RWPE1 (cell line): Measurements from ENCODE around the gene KIZ.
A peak's percentile ranks its signal among the peaks of the same experiment; 100 is the strongest.
"Not testable (repeated sequence)": the region's sequence is repeated elsewhere in the genome, so short reads cannot be mapped to it uniquely, and the experiment has no call there.

Source experiments
- CTCF ChIA-PET: fragments of 350-600 bp; sonication (Branson Sonifier 250); formaldehyde crosslinking; extraction: SDS; loops from one replicate; lab custom pipeline; 2021; lab: Yijun Ruan, JAX
- POLR2A ChIA-PET: fragments of 400-600 bp; formaldehyde crosslinking; extraction: SDS; loops from one replicate; lab custom pipeline; 2020; ENCODE audit warnings: antibody characterized with exemption; ENCODE audit not compliant: low non-redundant PET; lab: Yijun Ruan, JAX
- DNase-seq: peaks from one replicate; pipeline ENCODE4 v3.0.0; 2012; ENCODE audit warnings: low spot score
- H3K27ac ChIP-seq: fragments of 450-650 bp; 2 replicates; pipeline ENCODE4 v1.5.1; 2017
- CTCF ChIP-seq: fragments of 450-650 bp; conservative IDR thresholded peaks from 2 replicates; pipeline ENCODE4 v1.5.1; 2017; ENCODE audit warnings: low read depth, mild to moderate bottlenecking

Gene KIZ

GRCh38 chr20:21162631-21163030 lies 36.7 kb downstream of the KIZ start:
- peak; percentile 55 for DNase-seq
- H3K27ac ChIP-seq: no peak overlapping the region
- ChIA-PET CTCF (no interaction called here), POLR2A (no interaction called here)
- no peak for TF ChIP-seq CTCF

GRCh38 chr20:21166801-21167200 lies 40.9 kb downstream of the KIZ start:
- POLR2A ChIA-PET: no interaction called here
- CTCF ChIA-PET: no interaction called here
- no peak for TF ChIP-seq CTCF
- H3K27ac ChIP-seq: no peak overlapping the region
- DNase-seq: no peak

GRCh38 chr20:21167261-21167660 lies 41.4 kb downstream of the KIZ start:
- no peak for TF ChIP-seq CTCF
- ChIA-PET POLR2A (no interaction called here), CTCF (no interaction called here)
- H3K27ac ChIP-seq: no peak overlapping the region
- DNase-seq: no peak

GRCh38 chr20:21168061-21168460 lies 42.2 kb downstream of the KIZ start:
- H3K27ac ChIP-seq, POLR2A ChIA-PET, DNase-seq, CTCF ChIA-PET: not testable (repeated sequence)

- no peak for DNase-seq
- CTCF ChIA-PET: interaction anchor here (0.6 kb wide), 1 partner anchor 16 kb away, joined by 4 read pairs; no protein-coding TSS in a partner anchor
- POLR2A ChIA-PET: no interaction called here
These were observed 46.7 kb downstream of the KIZ start for GRCh38 chr20:21172626-21173025.

GRCh38 chr20:21173485-21173884 lies 47.6 kb downstream of the KIZ start:
- H3K27ac ChIP-seq: no peak overlapping the region
- ChIA-PET POLR2A (no interaction called here), CTCF (no interaction called here)
- TF ChIP-seq CTCF: no peak
- no peak for DNase-seq

More at GRCh38 chr20:21172626-21173025, 46.7 kb downstream of the KIZ start:
- no peak for TF ChIP-seq CTCF
- H3K27ac ChIP-seq: no peak overlapping the region

GRCh38 chr20:21174516-21175239 lies 48.8 kb downstream of the KIZ start:
- H3K27ac ChIP-seq: no peak overlapping the region
- ChIA-PET CTCF (no interaction called here), POLR2A (no interaction called here)
- DNase-seq: no peak
- no peak for TF ChIP-seq CTCF
